Fibroblast of mammary gland (primary cell): ENCODE results near the gene IL15RA.
A peak's percentile ranks its signal among the peaks of the same experiment; 100 is the strongest.

Source experiments
- DNase-seq: peaks from one replicate; pipeline ENCODE4 v3.0.0-alpha.2; 2010; ENCODE audit warnings: low read depth
- H3K4me3 ChIP-seq: 2 replicates; pipeline ENCODE4 v1.5.1; 2011; ENCODE audit warnings: low read depth, mild to moderate bottlenecking, low read length, moderate library complexity; ENCODE audit not compliant: control insufficient read depth
- CTCF ChIP-seq: conservative IDR thresholded peaks from 2 replicates; pipeline ENCODE4 v1.5.1; 2011; ENCODE audit warnings: low read depth, low read length, inconsistent platforms; ENCODE audit not compliant: control insufficient read depth, insufficient read depth

IL15RA gene

GRCh38 chr10:5959142-5959541, 18.2 kb downstream of the IL15RA start:
- TF ChIP-seq CTCF, result no peak
- H3K4me3 ChIP-seq, result no peak overlapping the region
- no peak for DNase-seq

GRCh38 chr10:5958675-5959074, 18.7 kb downstream of the IL15RA start:
- no peak for TF ChIP-seq CTCF

GRCh38 chr10:5958077-5958476, 19.3 kb downstream of the IL15RA start:
- TF ChIP-seq CTCF, result no peak
- peak; percentile 38 for DNase-seq
- no peak overlapping the region for H3K4me3 ChIP-seq

More at GRCh38 chr10:5958675-5959074, 18.7 kb downstream of the IL15RA start:
- DNase-seq, result no peak
- no peak overlapping the region for H3K4me3 ChIP-seq

- no peak for DNase-seq
- no peak for TF ChIP-seq CTCF
- H3K4me3 ChIP-seq, result no peak overlapping the region
Observed at GRCh38 chr10:5956146-5956936, 21.0 kb downstream of the IL15RA start.

- no peak overlapping the region for H3K4me3 ChIP-seq
- no peak for TF ChIP-seq CTCF
Observed at GRCh38 chr10:5953676-5954075, 23.7 kb downstream of the IL15RA start.

GRCh38 chr10:5952731-5953385, 24.5 kb downstream of the IL15RA start:
- H3K4me3 ChIP-seq, result no peak overlapping the region
- DNase-seq, result no peak
- TF ChIP-seq CTCF, result no peak

More at GRCh38 chr10:5953676-5954075, 23.7 kb downstream of the IL15RA start:
- no peak for DNase-seq
